Measurements from ENCODE around the gene RASGRF1. TPM values are rescaled to one million over a fixed set of nuclear protein-coding genes. Genes with fewer than 3 reads are reported as not detected.

Gene RASGRF1
- total RNA-seq, 1 donor, result not detected

- H3K4me3 ChIP-seq (ENCODE audit: low read depth, low read length), result no peak overlapping the region
- TF ChIP-seq, protein P1, sequence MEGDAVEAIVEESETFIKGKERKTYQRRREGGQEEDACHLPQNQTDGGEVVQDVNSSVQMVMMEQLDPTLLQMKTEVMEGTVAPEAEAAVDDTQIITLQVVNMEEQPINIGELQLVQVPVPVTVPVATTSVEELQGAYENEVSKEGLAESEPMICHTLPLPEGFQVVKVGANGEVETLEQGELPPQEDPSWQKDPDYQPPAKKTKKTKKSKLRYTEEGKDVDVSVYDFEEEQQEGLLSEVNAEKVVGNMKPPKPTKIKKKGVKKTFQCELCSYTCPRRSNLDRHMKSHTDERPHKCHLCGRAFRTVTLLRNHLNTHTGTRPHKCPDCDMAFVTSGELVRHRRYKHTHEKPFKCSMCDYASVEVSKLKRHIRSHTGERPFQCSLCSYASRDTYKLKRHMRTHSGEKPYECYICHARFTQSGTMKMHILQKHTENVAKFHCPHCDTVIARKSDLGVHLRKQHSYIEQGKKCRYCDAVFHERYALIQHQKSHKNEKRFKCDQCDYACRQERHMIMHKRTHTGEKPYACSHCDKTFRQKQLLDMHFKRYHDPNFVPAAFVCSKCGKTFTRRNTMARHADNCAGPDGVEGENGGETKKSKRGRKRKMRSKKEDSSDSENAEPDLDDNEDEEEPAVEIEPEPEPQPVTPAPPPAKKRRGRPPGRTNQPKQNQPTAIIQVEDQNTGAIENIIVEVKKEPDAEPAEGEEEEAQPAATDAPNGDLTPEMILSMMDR (IDR thresholded peaks at IDR 0.05; ENCODE audit: insufficient read depth, low read length), result no peak
- no peak for DNase-seq (ENCODE audit: low read depth)
Observed at GRCh38 chr15:78921940-78922339, 168.6 kb downstream of the RASGRF1 start.

DNA sequence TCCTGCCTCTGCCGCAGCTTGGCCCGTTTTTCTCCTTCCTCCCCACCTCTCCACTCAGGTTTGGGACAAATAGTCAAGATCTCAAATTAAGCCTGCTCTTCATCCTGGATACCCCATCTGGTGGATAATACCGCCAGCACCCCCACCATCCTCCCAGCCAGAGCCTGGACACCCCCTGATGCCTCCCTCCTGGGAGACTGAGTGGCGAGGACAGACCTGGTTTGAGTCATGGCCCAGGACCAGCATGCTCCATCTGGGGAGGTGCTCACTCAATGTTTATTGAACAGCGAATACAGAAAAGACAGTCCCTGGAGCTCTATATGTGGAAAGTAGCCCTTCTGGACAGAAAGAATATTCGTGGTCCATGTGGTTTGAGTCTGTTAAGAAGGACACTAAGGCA, 169.1 kb downstream of the RASGRF1 start:
- H3K4me3 ChIP-seq (ENCODE audit: low read depth, low read length), result no peak overlapping the region
- TF ChIP-seq, protein P1 (IDR thresholded peaks at IDR 0.05; ENCODE audit: insufficient read depth, low read length), result no peak
- no peak for DNase-seq (ENCODE audit: low read depth)

DNA sequence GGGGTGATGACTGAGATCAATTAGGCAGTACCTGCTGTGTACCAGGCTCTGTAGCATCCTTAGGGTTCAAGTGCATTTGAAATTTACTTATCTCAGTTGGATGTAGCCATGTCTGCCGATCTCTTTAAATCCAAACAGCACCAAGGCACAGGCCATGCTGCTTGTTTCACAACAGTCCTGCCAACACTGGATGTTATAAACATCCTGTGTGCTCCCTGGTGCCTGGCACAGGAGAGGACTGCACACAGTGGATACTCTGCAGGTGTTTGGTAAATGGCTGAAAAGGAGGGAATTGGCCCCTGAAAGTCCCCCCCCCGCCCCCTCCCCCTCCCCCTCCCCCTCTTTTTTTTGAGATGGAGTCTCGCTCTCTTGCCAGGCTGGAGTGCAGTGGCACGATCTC, 172.7 kb downstream of the RASGRF1 start:
- H3K4me3 ChIP-seq (ENCODE audit: low read depth, low read length), result no peak overlapping the region
- TF ChIP-seq, protein P1 (IDR thresholded peaks at IDR 0.05; ENCODE audit: insufficient read depth, low read length), result no peak
- no peak for DNase-seq (ENCODE audit: low read depth)

GRCh38 chr15:78916088-78916487, 174.5 kb downstream of the RASGRF1 start:
- no peak overlapping the region for H3K4me3 ChIP-seq (ENCODE audit: low read depth, low read length)
- TF ChIP-seq, protein P1 (IDR thresholded peaks at IDR 0.05; ENCODE audit: insufficient read depth, low read length), result no peak
- no peak for DNase-seq (ENCODE audit: low read depth)

- peak; percentile 66 for DNase-seq (ENCODE audit: low read depth)
- TF ChIP-seq, protein P1 (IDR thresholded peaks at IDR 0.05; ENCODE audit: insufficient read depth, low read length), result no peak
- no peak overlapping the region for H3K4me3 ChIP-seq (ENCODE audit: low read depth, low read length)
Observed at GRCh38 chr15:78915341-78916087, 175.1 kb downstream of the RASGRF1 start.

DNA sequence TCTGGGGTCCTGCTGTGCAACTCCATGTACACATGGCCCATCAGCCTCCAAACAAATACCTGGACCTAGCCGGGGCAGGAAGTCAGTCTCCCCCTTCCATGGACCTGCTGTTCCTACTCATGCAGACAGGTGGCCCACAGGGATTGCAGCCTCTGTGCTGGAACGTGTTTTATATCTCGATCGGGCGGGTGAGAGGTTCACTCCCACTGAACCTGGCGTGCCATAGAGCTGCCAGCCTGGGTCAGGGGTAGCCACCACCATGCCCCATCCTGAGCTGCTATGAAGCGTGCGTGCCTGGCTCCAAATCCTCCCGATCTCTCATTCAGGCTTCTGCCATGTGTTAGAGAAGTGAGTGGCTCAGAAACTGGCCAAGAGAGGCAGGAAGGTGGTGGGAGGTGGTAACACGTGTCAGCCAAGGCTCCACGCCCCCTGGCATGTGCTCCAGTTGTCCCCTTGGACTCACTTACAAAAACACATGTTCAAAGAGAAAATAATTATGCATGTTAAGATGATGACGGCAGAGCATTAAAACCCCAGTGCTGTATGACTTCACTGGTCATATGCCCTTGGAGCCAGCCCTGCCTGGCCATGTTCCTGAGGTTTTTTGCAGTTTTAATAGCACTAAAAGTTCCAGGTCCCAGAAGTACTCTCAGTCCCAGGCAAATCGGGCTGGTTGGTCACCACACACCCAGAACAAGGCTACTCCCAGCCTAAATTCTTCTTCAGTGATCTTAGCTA, 176.4 kb downstream of the RASGRF1 start:
- DNase-seq (ENCODE audit: low read depth), result peak; percentile 71
- TF ChIP-seq, protein P1 (IDR thresholded peaks at IDR 0.05; ENCODE audit: insufficient read depth, low read length), result peak; percentile 69
- no peak overlapping the region for H3K4me3 ChIP-seq (ENCODE audit: low read depth, low read length)
